MM.1S (cell line): ENCODE measurements around the gene AFAP1.

ENCODE experiments used
- CTCF ChIP-seq: fragments of 300-600 bp; sonication (generic); IDR thresholded peaks from 2 replicates; pipeline ENCODE4 v1.5.1; 2016; ENCODE audit warnings: antibody characterized with exemption, low read length, mixed read lengths
- EZH2 ChIP-seq: fragments of 300-600 bp; sonication (generic); optimal IDR thresholded peaks from 2 replicates; pipeline ENCODE3; 2017; ENCODE audit warnings: low read depth, mild to moderate bottlenecking, antibody characterized with exemption, low read length, mixed read lengths

GRCh38 chr4:7871356-7871755 is 68.3 kb downstream of the AFAP1 start:
- TF ChIP-seq CTCF = no peak
- no peak for TF ChIP-seq EZH2
